ENCODE data around the gene MYH14.
"Not testable (repeated sequence)": the region's sequence is repeated elsewhere in the genome, so short reads cannot be mapped to it uniquely, and the experiment has no call there.

Gene MYH14

DNA sequence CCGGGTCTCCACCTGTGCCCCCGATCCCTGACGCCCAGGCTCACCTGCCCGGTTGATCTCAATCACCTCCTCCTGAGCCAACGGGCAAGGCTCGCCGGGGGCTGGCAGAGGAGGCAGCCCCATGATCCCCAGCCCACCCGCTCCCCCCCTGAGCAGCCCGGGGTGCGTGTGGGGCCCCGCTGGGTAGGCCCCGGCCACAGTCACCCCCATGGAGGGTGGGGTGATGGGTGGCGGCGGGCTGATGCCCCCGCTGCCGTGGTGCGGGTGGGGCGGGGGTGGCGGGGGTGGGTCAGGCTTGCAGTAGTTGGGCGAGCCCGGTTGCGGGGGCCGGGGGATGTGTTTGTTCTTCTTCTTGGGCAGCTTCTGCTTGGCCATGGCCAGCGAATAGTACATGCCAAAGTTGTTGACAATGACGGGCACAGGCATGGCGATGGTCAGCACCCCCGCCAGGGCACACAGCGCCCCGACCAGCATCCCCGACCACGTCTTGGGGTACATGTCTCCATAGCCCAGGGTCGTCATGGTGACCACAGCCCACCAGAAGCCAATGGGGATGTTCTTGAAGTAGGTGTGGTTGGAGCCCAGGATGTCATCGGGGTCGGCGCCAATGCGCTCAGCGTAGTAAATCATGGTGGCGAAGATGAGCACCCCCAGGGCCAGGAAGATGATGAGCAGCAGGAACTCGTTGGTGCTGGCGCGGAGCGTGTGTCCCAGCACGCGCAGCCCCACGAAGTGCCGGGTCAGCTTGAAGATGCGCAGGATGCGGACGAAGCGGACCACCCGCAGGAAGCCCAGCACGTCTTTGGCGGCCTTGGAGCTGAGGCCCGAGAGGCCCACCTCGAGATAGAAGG is 119.7 kb downstream of the MYH14 start:
- DNase-seq = no peak

DNA sequence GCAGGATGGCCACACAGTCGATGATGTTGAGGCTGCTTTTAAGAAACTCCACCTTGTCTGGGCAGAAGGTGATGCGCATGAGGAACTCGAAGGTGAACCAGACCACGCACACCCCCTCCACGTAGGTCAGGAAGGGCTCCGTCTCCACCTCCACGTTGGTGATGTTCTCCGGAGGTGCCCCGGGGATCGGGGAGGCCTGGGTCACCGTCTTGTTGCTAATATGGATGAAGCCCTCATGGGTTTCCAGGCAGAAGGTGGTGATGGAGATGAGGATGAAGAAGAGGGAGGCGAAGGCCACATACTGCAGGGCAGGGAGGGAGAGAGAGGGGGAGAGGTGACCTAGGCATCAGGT is 120.3 kb downstream of the MYH14 start:
- DNase-seq = no peak

DNA sequence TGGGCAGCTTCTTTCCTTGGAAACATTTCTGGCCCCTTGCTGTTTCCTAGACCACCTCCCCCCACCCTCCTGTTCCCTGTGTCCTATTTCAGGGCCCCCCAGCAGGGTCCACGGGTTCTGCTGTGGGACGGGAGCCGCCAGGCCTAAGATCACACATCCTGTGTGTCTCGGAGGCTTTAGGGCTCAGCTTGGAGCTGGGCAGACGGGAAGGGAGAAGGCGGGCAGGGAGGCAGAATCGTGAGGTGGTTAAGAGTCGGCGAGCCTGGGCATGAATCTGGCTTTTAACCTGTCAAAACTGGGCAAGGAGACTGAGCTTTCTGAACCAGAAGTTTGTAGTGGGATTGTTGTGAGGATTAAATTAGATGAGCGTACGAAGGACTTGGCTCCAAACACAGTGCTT is 120.9 kb downstream of the MYH14 start:
- DNase-seq = no peak

DNA sequence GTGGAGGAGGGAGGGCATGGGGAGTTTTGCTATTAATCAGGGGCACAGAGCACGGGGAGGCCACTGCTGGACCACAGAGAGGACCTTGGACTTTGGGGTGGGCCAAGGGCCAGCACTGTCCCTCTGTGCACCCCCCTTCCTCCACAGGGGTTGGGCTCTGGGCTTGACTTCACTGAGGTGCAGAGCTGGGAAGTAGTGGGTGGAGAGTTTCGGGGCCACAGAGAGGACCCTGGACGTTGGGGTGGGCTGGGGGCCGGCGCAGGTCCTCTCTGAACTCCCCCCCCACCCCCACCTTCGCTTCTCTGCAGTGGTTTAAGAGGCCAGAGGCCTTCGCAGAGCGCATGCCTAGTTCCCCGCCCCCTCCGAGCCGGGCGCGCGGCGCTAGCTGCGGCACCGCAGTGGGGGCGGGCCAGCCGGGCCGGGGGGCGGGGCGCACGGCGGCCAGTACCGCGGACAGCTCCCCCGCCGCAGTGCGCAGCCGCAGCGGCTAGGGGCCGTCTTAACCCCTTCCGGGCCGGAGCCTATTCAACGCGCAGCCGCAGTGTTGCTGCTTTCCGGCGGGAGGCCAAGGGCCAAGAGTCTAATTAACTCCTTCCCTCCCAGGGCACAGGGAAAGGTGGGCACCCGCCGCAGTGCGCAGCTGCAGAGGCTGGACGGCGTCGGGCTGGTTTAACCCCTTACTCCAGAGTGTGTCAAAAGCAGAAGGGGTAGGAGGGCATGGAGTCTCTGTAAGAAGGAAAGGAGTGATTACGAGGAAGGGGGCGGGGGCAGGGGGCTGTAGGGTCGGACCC is 122.1 kb downstream of the MYH14 start:
- DNase-seq = peak; percentile 100

DNA sequence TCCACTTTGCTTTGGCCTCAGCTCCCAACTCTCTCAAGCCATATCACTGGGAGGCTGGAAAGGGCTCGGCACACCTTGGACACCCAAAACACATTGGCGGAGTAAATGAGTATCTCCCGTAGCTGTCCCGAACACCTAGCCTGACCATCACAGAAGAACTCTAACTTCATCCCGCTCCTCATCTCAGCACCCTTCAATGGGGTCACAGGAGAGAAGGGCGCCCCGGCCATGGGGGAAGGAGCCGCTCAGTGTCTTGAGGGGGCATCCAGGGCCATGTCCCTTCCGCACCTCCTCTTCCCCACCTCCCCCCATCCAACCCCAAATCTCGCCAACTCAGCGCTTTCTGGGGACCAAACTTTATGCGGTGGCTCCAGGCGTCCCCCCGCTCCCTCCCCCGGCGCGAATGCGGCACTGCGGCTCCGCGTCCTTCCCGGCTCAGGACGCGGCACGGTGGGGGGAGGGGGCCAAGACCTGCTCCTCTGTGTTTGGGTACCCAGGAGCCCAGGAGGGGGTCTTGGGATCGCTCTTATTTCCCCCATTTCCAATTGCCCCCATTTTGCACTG is 122.8 kb downstream of the MYH14 start:
- DNase-seq = no peak

DNA sequence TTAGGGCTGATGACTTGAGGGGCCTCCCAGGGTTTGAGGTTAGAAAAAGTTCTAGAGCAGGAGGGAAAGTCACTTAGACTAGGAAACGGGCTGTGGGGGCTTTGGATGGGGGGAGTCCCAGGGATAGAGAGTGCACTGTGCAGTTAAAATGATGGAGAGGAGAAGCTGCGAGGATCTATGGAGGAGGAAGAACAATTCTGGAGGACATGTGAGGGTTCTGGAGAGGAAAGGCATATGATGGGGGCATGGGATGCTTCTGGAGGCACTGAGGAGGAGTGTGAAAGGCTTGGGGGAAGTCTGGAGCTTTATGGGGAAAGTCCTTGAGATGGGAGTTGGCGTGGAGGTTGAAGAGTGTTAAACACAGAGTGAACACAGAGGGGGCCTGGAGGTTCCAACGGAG is 123.6 kb downstream of the MYH14 start:
- DNase-seq = no peak

DNA sequence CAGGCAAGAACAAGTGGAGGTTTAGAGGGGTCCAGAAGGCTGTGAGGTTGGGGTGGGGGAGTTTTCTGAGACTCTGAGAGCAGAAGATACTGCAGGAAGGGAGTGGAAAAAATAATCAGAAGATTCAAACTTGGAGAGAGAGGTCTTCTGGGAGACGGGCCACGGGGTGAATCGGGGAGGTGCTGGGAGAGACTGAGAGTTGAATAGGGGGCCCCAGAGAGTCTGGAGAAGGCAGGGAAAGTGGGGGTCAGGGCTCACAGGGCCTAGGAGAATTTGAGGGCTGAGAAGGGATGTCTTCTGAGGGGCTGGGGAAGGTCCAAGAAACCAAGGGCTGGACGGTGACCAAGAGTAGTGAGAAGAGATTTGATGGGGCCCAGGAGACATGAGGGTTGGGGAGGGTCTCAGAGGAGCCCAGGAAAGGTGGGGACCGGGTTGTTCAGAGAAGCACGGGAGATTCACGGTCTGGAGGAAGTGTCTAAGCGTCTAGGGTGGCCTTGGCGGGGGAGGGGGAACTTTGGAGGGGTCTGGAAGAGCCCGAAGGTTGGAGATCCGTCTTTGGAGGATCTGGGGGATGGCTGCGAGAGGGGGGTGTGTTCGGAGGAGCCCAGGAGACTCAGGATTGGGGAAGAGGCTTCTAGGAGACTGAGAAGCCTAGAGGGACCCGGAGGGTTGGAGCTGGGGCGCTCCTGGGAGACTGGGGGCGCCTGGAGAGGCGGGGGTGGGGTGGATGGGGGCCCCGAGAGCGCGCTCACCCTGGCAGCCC is 124.2 kb downstream of the MYH14 start:
- no peak for DNase-seq

DNA sequence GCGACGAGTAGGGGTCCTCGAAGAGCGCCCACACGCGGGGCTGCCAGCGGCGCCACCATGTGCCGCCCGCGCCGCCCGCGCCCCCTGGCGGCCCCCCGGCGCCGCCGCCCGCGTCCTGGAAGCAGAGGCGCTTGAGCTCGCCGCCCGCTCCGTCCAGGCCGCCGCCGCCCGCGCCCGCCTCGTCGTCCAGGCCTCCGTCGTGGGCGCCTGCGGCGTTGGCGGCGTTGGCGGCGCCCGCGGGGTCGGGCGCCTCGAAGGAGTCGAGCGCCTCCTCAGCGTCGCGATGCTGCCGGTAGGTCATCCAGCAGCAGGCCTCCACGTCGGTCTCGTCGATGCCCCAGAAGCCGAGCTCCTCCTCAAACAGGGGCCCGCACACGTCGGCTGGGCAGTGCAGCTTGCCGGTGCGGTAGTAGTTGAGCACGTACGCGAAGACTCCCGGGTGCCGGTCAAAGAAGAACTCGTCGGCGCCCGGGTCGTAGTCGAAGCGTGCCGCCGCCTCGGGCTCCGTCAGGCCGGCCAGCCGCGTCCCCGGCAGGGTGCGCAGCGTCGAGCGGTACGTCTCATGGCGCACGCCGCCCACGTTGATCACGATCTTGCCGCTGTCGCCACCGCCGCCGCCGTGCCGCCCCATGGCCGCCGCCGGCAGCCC is 124.9 kb downstream of the MYH14 start:
- DNase-seq = peak; percentile 82

DNA sequence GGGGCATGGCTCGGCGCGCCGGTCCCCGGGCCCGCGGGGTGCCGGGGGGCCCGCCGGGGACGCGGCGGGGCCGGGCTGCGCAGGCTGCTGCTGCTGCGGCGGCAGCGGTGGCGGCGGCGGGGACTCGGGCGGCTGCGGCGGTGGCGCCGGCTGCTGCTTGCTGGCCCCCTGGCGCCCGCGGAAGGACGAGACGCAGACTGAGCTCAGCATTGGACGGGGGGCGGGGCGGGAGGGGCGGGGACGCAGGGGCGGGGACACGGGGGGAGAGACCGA is 125.4 kb downstream of the MYH14 start:
- DNase-seq = no peak

DNA sequence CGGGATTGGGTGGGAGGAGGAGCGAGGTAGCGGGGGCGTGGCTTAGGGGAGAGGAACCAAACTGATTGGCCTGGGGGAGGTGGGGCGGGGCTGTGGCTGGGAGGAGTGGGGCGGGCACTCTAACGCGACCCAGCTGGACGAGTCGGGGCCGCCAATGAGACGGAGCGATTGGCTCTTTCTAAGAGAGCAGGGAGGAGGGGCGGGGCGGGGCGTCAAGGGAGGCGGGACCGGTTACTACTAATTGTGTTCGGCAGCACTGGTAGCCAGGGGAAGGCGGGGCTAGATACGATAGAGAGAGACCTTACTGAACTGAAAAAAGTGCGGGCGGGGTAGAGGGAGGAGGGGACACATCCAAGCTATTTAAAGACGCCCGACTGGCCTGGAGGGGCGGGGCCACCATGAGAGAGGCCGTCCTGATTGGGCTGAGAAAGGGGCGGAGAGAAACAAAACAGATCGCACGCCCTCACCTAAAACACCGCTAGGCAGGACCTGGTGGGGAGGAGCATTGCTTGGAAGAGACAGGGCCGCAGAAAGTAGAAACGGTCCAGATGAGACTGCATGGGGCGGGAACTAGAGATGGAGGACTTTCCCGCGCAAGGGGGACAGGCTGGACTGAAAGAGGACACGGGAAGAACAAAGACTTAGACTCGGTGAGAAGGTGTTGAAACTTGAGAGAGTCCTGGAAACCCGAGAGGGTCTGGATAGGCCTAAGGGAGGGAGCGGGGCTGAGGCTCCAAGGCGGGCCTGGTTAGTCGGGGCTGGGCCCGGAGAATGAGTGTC is 125.9 kb downstream of the MYH14 start, which contains the start of gene KCNC3:
KCNC3 (minus strand) TSS at position 232 of the 780 bp plus-strand sequence. CDS start 295 bp downstream, outside the sequence.
- peak; percentile 99 for DNase-seq

DNA sequence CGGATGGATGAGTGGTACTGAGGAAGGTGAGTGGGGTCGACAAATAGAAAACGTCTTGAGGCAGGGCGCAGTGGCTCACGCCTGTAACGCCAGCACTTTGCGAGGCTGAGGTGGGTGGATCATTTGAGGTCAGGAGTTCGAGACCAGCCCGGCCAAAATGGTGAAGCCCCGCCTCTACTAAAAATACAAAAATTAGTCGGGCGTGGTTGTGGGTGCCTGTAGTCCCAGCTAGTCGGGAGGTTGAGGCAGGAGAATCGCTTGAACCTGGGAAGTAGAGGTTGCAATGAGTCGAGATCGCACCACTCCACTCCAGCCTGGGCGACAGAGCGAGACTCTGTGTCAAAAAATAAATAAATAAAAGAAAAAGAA is 126.5 kb downstream of the MYH14 start:
- DNase-seq = not testable (repeated sequence)

DNA sequence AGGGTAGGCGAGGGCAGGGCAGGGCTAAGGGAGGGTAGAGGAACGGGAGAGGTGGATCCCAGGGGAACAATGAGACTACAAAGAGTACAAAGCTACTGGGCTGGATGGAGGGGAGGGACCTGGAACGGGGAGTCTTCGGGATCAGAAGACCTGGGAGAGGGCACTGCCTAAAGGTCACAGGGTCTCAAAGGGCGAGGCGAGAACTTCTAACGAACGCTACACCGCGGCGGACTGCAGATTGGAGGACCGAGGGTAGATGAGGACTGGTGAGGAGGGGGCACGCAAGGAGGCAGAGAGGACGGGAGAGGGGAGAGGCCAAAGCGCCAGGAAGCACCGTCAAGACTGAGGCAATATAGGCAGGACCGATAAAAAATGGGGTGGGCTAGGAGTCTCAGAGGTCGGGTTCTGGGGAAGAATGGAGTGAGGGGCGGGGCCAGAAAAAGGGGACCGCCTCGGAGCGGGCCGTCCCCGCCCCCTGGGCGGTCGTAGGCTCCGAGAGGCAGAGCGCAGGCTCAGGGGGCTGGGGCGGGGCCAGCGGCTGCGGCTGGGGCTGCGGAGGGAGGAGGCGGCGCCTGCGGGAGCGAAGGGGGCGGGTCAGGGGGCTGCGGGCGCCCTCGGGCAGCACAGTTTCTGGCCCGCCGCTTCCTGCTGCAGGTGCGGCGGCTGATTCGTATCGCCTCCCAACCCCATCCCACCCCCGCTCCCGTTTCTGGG is 127.1 kb downstream of the MYH14 start:
- peak; percentile 71 for DNase-seq

DNA sequence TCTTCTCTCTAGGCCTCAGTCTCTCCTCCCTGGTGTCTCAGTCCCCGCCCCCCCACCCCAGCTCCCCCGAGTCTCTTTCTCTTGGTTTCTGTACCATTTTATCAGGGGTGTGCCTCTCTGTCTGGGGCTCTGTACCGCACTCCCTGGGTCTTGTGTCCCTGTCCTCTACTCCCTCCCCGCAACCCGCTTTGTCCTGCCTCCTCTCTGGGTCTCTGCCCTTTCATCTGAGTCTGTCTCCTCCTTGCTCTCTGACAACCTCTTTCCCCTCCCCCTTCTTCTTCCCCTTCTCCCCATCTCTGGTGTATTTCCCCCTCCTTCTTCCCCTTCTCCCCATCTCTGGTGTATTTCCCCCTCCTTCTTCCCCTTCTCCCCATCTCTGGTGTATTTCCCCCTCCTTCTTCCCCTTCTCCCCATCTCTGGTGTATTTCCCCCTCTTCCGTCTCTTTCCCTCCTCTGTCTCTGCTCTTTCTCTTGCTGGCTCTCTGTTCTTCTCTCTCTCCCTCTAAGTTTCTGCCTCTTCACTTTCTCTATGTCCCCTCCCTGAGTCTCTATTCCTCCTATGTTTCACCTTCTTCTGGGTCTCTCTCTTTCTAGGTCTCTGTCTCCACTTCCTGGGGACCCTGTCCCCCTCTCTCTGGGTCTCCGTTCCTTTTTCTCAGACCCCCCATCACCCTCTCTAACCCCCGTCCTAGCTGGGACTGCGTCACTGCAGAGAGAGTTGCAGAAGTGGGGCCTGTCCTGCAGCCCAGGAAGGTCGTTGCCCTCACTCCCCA is 128.0 kb downstream of the MYH14 start:
- DNase-seq = no peak

DNA sequence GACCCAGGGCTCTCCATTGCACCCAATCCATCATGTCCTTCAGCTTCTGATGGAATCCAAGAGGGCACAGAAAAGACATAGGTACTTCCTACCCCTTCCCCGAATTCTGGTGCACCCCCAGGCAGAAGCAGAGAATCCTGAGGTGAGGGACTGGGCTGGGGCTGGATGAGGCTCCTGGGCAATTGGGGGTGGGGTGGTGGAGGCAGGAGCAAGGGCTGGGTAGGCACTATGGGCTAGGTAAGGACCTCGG is 128.5 kb downstream of the MYH14 start:
- DNase-seq = no peak

DNA sequence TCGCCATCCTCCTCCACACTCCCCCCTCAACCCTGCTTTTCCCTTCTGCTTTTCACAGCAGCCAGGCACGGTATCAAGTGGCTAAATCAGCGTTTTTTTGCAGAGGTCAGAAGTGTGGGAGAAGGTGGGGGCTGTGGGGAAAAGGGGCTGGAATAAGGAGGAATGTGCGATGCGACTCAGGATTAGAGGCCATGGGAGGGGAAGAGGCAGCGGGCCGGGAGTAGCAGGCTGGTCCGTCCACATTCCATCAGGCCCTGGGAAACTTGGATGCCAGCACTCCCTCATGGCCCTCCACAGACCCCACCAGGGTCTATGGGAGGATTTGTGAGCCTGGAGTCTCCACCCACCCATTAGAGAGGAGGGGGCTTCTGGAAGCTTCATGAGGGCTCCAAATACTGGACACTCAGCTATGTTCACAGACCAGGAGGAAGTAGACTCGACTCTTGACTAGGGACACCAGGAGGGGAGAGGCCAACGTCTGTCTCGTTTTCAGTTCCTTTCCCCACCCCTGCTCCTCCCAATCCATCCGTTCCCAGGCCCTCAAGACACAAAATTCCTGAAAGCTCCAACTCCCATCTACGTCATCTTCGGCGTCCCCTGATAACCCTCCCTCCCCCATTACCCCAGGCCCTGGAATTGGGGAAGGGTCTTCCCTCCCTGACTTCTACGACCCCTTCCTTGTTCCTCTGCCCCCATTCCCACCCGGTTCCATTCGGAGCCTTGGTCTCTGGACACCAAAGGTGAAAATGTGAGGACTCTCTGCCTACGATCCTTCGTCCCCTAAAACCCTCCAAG is 129.0 kb downstream of the MYH14 start:
- no peak for DNase-seq

DNA sequence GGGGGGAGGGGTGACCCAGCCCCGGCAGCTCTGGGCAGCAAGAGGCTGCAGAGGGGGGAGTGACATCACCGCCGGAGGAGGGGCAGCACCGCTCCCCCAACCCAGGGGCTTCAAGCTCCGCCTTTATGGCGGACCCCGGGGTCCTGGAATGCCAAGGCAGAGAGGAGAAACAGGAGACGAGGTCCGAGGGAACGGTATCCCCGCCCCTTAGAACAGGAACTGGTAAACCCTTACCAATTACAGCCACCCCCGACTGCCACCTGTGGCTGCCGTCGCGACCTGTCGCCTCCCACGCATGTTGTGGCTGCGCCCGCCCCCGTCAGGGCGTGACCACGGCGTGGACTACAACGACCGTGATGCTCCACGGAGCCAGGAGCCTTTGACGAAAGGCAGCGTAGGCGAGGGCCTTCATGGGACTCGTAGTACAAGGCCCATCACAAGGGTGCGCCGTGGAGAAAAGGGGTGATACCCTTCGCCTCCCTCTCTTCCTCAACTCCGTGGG is 129.9 kb downstream of the MYH14 start:
- peak; percentile 90 for DNase-seq

DNA sequence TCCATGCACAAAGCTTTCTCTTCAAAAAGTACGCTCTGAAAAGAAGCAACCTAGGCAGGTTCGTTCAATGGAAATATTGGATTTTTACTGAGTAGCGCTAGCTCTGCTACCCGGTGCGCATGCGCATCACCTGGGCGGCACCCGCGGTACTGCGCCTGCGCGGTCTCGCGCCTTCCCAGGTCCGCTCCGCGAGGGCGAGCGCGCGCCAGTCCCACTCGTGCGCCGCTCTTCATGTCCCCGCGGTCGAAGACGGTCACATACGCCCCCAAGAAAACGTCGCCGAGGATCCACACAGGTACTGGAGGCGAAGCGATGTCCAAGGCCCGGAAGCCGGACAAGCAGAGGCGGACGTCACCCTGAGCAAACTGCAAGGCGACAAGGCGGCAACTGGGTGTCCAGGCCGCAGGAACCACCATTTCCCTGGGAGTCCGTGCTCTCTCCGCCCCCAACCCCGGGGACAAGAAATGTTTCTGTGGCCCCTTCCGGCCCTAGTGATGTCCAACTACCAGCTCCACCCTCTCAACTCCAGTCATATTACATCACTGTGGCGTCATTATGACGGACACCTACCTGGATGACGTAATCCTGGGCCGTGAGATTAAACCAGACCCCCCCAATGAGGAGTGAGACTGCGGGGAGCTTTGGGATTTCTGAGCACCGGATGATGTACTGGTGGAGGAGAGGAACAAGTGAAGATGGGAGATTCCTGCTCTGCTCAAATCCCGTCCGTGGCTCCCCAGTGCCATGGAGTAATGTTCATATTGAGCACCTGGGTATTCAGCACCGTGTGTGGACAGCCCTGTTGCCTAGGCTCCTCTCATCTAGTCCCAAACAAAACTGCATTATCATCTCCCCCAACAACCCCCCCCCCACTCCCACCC is 130.6 kb downstream of the MYH14 start:
- peak; percentile 99 for DNase-seq

DNA sequence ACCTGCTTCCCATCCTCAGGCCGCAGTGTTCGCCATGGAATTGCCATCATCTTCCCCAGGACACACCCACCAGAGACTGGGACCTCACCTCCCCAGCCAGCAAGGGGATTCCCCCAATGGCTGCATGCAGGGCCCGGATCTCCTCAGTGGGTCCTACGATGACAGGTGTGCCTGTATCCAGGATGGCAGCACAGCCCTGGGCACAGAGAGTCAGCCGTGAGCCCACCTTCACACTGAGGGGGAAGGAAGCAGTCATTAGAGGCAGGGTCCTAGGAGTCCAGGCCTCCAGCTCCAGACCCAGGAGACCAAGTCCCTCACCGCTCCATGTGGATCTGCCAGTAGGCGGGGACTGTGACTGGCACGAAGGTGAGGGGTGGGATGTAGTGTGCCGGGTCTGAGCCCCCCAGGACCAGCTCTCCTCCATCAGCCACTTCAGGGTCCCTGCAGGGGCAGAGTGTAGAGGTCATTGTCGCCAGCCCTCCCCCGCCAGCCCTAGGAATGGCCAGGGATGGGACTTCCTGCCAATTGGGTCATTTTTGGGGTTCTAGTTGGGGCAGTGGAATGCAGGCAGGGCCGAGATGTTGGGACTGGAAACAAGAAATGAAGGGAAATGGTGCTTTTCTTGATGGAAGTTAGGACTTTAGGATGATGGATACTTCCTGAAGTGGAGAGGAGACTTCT is 131.5 kb downstream of the MYH14 start:
- no peak for DNase-seq

Measured in 8988T (cell line).